HEK293 (cell line): ENCODE results near the gene SRSF5.
"Not testable (repeated sequence)": the region's sequence is repeated elsewhere in the genome, so short reads cannot be mapped to it uniquely, and the experiment has no call there.

Experiments used
- CTCF ChIA-PET: fragments of 350-600 bp; formaldehyde crosslinking; extraction: SDS; loops from one replicate; lab custom pipeline; 2021; ENCODE audit warnings: antibody characterized with exemption; lab: Yijun Ruan, JAX
- POLR2A ChIA-PET: fragments of 300-600 bp; formaldehyde crosslinking; extraction: SDS; loops from one replicate; lab custom pipeline; 2020; ENCODE audit warnings: antibody characterized with exemption, inconsistent platforms; lab: Yijun Ruan, JAX
- H3K27ac ChIP-seq: fragments of 200-500 bp; sonication (Bioruptor generic); 2 replicates; pipeline ENCODE4 v1.5.1; 2014; ENCODE audit warnings: low read depth, low read length, control low read depth, inconsistent platforms; ENCODE audit errors: extremely low read depth
- H3K36me3 ChIP-seq, 2 experiments: fragments of 200-500 bp in 1 of 2; sonication (Bioruptor generic) in 1 of 2; 1 replicate in 1 of 2; 2 replicates in 1 of 2; pipeline ENCODE4 v1.5.1; 2014 to 2017; ENCODE audit warnings: inconsistent platforms in 2 of 2, low read length in 2 of 2; ENCODE audit not compliant: control insufficient read depth in 2 of 2, insufficient read depth in 1 of 2
- H3K4me1 ChIP-seq: fragments of 200-500 bp; sonication (Bioruptor generic); 2 replicates; pipeline ENCODE4 v1.5.1; 2014; ENCODE audit warnings: mild to moderate bottlenecking, low read length, inconsistent platforms; ENCODE audit not compliant: control insufficient read depth, insufficient read depth
- H3K4me3 ChIP-seq: 2 replicates; pipeline ENCODE4 v1.5.1; 2011; ENCODE audit warnings: low read depth, mild to moderate bottlenecking, control low read depth, low read length, moderate library complexity
- H3K9me3 ChIP-seq: fragments of 200-500 bp; sonication (Bioruptor generic); 2 replicates; pipeline ENCODE4 v1.5.1; 2014; ENCODE audit warnings: low read depth, low read length, inconsistent platforms; ENCODE audit not compliant: control insufficient read depth, insufficient read depth
- AEBP2 ChIP-seq: fragments of 450-650 bp; formaldehyde crosslinking; IDR thresholded peaks from 2 replicates; pipeline ENCODE4 v1.5.1; 2016; ENCODE audit warnings: missing biosample characterization, missing genetic modification characterization, borderline replicate concordance
- FEZF1 ChIP-seq: fragments of 450-650 bp; formaldehyde crosslinking; IDR thresholded peaks from 2 replicates; pipeline ENCODE4 v1.5.1; 2016; ENCODE audit warnings: missing biosample characterization, missing genetic modification characterization
- GLI2 ChIP-seq: fragments of 450-650 bp; formaldehyde crosslinking; IDR thresholded peaks from 2 replicates; pipeline ENCODE4; 2017; ENCODE audit warnings: missing biosample characterization, missing genetic modification characterization, low read depth, borderline replicate concordance
- GLI4 ChIP-seq: fragments of 450-650 bp; formaldehyde crosslinking; IDR thresholded peaks from 2 replicates; pipeline ENCODE4 v1.5.1; 2016; ENCODE audit warnings: missing biosample characterization, missing genetic modification characterization
- KLF8 ChIP-seq: fragments of 450-650 bp; formaldehyde crosslinking; IDR thresholded peaks from 2 replicates; pipeline ENCODE4 v1.5.1; 2016; ENCODE audit warnings: missing biosample characterization, missing genetic modification characterization
- YY1 ChIP-seq: fragments of 450-650 bp; formaldehyde crosslinking; IDR thresholded peaks from 2 replicates; pipeline ENCODE4 v1.5.1; 2018; ENCODE audit warnings: missing biosample characterization, missing genetic modification characterization
- ZBTB6 ChIP-seq: fragments of 450-650 bp; formaldehyde crosslinking; IDR thresholded peaks from 2 replicates; pipeline ENCODE4 v1.5.1; 2017; ENCODE audit warnings: missing biosample characterization, missing genetic modification characterization
- ZBTB7A ChIP-seq: fragments of 450-650 bp; formaldehyde crosslinking; IDR thresholded peaks from 2 replicates; pipeline ENCODE4 v1.5.1; 2016; ENCODE audit warnings: low read depth, missing biosample characterization, missing genetic modification characterization
- ZBTB8A ChIP-seq: fragments of 450-650 bp; formaldehyde crosslinking; IDR thresholded peaks from 2 replicates; pipeline ENCODE4 v1.5.1; 2016; ENCODE audit warnings: missing biosample characterization, missing genetic modification characterization
- ZNF121 ChIP-seq: fragments of 450-650 bp; formaldehyde crosslinking; IDR thresholded peaks from 2 replicates; pipeline ENCODE4 v1.5.1; 2016; ENCODE audit warnings: missing biosample characterization, missing genetic modification characterization
- ZNF138 ChIP-seq: fragments of 450-650 bp; formaldehyde crosslinking; IDR thresholded peaks from 2 replicates; pipeline ENCODE4 v1.5.1; 2016; ENCODE audit warnings: missing biosample characterization, missing genetic modification characterization, borderline replicate concordance
- ZNF169 ChIP-seq: fragments of 450-650 bp; formaldehyde crosslinking; IDR thresholded peaks from 2 replicates; pipeline ENCODE4 v1.5.1; 2016; ENCODE audit warnings: missing biosample characterization, missing genetic modification characterization
- ZNF501 ChIP-seq: fragments of 450-650 bp; formaldehyde crosslinking; IDR thresholded peaks from 2 replicates; pipeline ENCODE4 v1.5.1; 2016; ENCODE audit warnings: missing biosample characterization, missing genetic modification characterization
- ZNF510 ChIP-seq: fragments of 450-650 bp; formaldehyde crosslinking; IDR thresholded peaks from 2 replicates; pipeline ENCODE4 v1.5.1; 2018; ENCODE audit warnings: mild to moderate bottlenecking, missing genetic modification characterization, missing biosample characterization; ENCODE audit not compliant: insufficient replicate concordance
- ZNF514 ChIP-seq: fragments of 450-650 bp; formaldehyde crosslinking; IDR thresholded peaks from 2 replicates; pipeline ENCODE4 v1.5.1; 2016; ENCODE audit warnings: missing biosample characterization, missing genetic modification characterization
- ZNF521 ChIP-seq: fragments of 450-650 bp; formaldehyde crosslinking; IDR thresholded peaks from 2 replicates; pipeline ENCODE4 v1.5.1; 2017; ENCODE audit warnings: missing biosample characterization, mild to moderate bottlenecking, missing genetic modification characterization
- ZNF530 ChIP-seq: fragments of 450-650 bp; formaldehyde crosslinking; IDR thresholded peaks from 2 replicates; pipeline ENCODE4 v1.5.1; 2016; ENCODE audit warnings: low read depth, missing biosample characterization, missing genetic modification characterization
- ZNF549 ChIP-seq: fragments of 450-650 bp; IDR thresholded peaks from 2 replicates; pipeline ENCODE4 v1.5.1; 2018; ENCODE audit warnings: missing biosample characterization, missing genetic modification characterization, mild to moderate bottlenecking, inconsistent platforms, moderate library complexity
- ZNF555 ChIP-seq: fragments of 450-650 bp; formaldehyde crosslinking; conservative IDR thresholded peaks from 2 replicates; pipeline ENCODE4 v1.5.1; 2017; ENCODE audit warnings: missing biosample characterization, mild to moderate bottlenecking, missing genetic modification characterization, inconsistent platforms
- ZNF571 ChIP-seq: fragments of 450-650 bp; formaldehyde crosslinking; IDR thresholded peaks from 2 replicates; pipeline ENCODE4 v1.5.0; 2017; ENCODE audit warnings: missing biosample characterization, missing genetic modification characterization
- ZNF776 ChIP-seq: fragments of 450-650 bp; formaldehyde crosslinking; IDR thresholded peaks from 2 replicates; pipeline ENCODE4 v1.5.0; 2017; ENCODE audit warnings: missing biosample characterization, missing genetic modification characterization, borderline replicate concordance
- TF ChIP-seq, protein P1 (sequence below): fragments of 450-650 bp; formaldehyde crosslinking; IDR thresholded peaks from 2 replicates; pipeline ENCODE4 v1.5.1; 2016; ENCODE audit warnings: missing biosample characterization, missing genetic modification characterization
- TF ChIP-seq, protein P2 (sequence below): fragments of 450-650 bp; formaldehyde crosslinking; conservative IDR thresholded peaks from 2 replicates; pipeline ENCODE4 v1.5.1; 2016; ENCODE audit warnings: low read depth, missing biosample characterization, missing genetic modification characterization
- TF ChIP-seq, protein P3 (sequence below): fragments of 450-650 bp; formaldehyde crosslinking; IDR thresholded peaks from 2 replicates; pipeline ENCODE4 v1.5.1; 2016; ENCODE audit warnings: missing biosample characterization, missing genetic modification characterization

Gene SRSF5

GRCh38 chr14:69766984-69767368, at the start of gene SRSF5 (continued):
- no peak for TF ChIP-seq ZNF169 (tag by site-specific recombination)
- TF ChIP-seq ZNF501, result peak; percentile 68
- TF ChIP-seq, protein P1, sequence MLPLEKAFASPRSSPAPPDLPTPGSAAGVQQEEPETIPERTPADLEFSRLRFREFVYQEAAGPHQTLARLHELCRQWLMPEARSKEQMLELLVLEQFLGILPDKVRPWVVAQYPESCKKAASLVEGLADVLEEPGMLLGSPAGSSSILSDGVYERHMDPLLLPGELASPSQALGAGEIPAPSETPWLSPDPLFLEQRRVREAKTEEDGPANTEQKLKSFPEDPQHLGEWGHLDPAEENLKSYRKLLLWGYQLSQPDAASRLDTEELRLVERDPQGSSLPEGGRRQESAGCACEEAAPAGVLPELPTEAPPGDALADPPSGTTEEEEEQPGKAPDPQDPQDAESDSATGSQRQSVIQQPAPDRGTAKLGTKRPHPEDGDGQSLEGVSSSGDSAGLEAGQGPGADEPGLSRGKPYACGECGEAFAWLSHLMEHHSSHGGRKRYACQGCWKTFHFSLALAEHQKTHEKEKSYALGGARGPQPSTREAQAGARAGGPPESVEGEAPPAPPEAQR (tag by site-specific recombination), result no peak
- TF ChIP-seq GLI4 (tag by site-specific recombination), result no peak
- no peak for TF ChIP-seq ZNF521
- TF ChIP-seq FEZF1, result no peak; the same call in 1 of the 2 replicates
- TF ChIP-seq ZNF530 (tag by site-specific recombination), result no peak
- TF ChIP-seq, protein P2, sequence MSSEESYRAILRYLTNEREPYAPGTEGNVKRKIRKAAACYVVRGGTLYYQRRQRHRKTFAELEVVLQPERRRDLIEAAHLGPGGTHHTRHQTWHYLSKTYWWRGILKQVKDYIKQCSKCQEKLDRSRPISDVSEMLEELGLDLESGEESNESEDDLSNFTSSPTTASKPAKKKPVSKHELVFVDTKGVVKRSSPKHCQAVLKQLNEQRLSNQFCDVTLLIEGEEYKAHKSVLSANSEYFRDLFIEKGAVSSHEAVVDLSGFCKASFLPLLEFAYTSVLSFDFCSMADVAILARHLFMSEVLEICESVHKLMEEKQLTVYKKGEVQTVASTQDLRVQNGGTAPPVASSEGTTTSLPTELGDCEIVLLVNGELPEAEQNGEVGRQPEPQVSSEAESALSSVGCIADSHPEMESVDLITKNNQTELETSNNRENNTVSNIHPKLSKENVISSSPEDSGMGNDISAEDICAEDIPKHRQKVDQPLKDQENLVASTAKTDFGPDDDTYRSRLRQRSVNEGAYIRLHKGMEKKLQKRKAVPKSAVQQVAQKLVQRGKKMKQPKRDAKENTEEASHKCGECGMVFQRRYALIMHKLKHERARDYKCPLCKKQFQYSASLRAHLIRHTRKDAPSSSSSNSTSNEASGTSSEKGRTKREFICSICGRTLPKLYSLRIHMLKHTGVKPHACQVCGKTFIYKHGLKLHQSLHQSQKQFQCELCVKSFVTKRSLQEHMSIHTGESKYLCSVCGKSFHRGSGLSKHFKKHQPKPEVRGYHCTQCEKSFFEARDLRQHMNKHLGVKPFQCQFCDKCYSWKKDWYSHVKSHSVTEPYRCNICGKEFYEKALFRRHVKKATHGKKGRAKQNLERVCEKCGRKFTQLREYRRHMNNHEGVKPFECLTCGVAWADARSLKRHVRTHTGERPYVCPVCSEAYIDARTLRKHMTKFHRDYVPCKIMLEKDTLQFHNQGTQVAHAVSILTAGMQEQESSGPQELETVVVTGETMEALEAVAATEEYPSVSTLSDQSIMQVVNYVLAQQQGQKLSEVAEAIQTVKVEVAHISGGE (tag by site-specific recombination), result peak; percentile 93
- no peak for TF ChIP-seq ZNF776 (tag by site-specific recombination)
- TF ChIP-seq KLF8 (tag by site-specific recombination), result peak; percentile 87
- TF ChIP-seq ZBTB6 (tag by site-specific recombination), result no peak
- TF ChIP-seq YY1 (tag by site-specific recombination), result peak; percentile 38
- TF ChIP-seq, protein P3, sequence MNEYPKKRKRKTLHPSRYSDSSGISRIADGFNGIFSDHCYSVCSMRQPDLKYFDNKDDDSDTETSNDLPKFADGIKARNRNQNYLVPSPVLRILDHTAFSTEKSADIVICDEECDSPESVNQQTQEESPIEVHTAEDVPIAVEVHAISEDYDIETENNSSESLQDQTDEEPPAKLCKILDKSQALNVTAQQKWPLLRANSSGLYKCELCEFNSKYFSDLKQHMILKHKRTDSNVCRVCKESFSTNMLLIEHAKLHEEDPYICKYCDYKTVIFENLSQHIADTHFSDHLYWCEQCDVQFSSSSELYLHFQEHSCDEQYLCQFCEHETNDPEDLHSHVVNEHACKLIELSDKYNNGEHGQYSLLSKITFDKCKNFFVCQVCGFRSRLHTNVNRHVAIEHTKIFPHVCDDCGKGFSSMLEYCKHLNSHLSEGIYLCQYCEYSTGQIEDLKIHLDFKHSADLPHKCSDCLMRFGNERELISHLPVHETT (tag by site-specific recombination), result peak; percentile 67; the same call in 1 of the 2 replicates

DNA sequence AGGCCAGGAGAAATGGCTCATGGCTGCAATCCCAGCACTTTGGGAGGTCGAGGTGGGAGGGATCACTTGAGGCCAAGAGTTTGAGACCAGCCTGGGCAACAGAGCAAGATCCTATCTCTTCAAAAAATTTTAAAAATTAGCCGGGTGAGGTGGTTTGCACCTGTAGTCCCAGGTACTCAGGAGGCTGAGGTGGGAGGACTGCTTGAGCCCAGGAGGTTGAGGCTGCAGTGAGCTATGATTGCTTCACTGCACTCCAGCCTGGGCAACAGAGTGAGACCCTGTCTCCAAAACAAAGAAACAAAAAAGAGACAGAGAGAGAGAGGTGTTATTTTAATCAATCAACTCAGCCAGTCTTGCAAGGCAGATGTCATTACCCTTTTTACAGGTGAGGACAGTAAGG, 48.3 kb upstream of the SRSF5 start:
- H3K36me3 ChIP-seq, H3K27ac ChIP-seq, H3K4me3 ChIP-seq, POLR2A ChIA-PET, H3K9me3 ChIP-seq: not testable (repeated sequence)
- CTCF ChIA-PET, result interaction anchor here (0.5 to 0.9 kb wide), 4 partner anchors 70 to 769 kb away, joined by 3 to 4 read pairs (median 4); no protein-coding TSS in a partner anchor
- TF ChIP-seq ZNF121, result peak; percentile 70
- peaks cover 21% of the 10 kb centered on the region for H3K4me1 ChIP-seq

DNA sequence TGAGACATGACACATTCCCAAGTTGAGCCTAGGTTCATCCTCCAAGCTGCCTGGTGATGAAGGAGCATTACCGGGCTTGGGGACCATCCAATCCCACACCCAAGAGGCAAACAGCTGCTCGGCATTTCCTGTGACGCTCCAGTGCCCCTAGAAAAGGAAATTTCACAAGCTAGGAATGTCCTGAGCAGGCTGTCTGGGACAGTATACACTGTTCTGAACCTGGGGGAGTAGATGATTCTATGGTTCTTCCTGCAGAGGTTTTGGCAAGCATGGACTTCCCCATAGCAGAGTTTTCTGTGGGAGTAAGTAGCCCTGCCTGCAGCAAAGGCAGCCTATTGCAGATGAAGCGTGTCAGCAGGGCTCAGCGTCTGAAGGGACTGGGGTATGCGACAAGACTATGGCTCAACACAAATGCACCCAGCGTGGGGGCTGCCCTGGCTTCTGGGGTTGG, 47.4 kb upstream of the SRSF5 start:
- ChIA-PET CTCF (interaction anchor here (0.5 to 0.6 kb wide), 2 partner anchors 781 to 1835 kb away, joined by 4 to 5 read pairs; no protein-coding TSS in a partner anchor), POLR2A (no interaction called here)
- H3K27ac ChIP-seq, result no peak overlapping the region
- TF ChIP-seq ZNF549 (tag by site-specific recombination) (no peak), ZNF514 (tag by site-specific recombination) (no peak), ZBTB8A (tag by site-specific recombination) (no peak), AEBP2 (tag by site-specific recombination) (no peak), ZNF510 (no peak), ZBTB7A (tag by site-specific recombination) (no peak), ZNF571 (tag by site-specific recombination) (no peak), ZNF555 (no peak), GLI2 (tag by site-specific recombination) (no peak), ZNF138 (no peak)
- TF ChIP-seq, protein P1 (tag by site-specific recombination), result no peak

More for the DNA sequence above, 47.4 kb upstream of the SRSF5 start:
- no peak overlapping the region for H3K4me3 ChIP-seq
- H3K4me1 ChIP-seq, result peaks cover 12% of the 10 kb centered on the region
- no peaks in the 10 kb centered on the region for H3K9me3 ChIP-seq
- no peaks in the 10 kb centered on the region; a peak in 1 of 3 replicates for H3K36me3 ChIP-seq
